Embryonic facial prominence (tissue), 1 donor: ENCODE measurements around the gene LDLRAD4.

Experiments
- DNase-seq: peaks from one replicate; pipeline ENCODE4 v3.0.0-alpha.2; 2016; ENCODE audit errors: extremely low spot score

Gene LDLRAD4

GRCh38 chr18:13428319-13428718 lies 209.8 kb downstream of the LDLRAD4 start:
- DNase-seq, result no peak

GRCh38 chr18:13429016-13429415 lies 210.5 kb downstream of the LDLRAD4 start:
- no peak for DNase-seq

- DNase-seq, result no peak
Measured at GRCh38 chr18:13429884-13430510, 211.4 kb downstream of the LDLRAD4 start.

- DNase-seq, result no peak
Measured at GRCh38 chr18:13430663-13431062, 212.1 kb downstream of the LDLRAD4 start.

GRCh38 chr18:13431886-13432285 lies 213.3 kb downstream of the LDLRAD4 start:
- no peak for DNase-seq

- DNase-seq, result no peak
Measured at GRCh38 chr18:13433125-13433524, 214.6 kb downstream of the LDLRAD4 start.

GRCh38 chr18:13433685-13434084 lies 215.1 kb downstream of the LDLRAD4 start:
- no peak for DNase-seq

GRCh38 chr18:13434854-13435253 lies 216.3 kb downstream of the LDLRAD4 start:
- no peak for DNase-seq

- no peak for DNase-seq
Measured at GRCh38 chr18:13435586-13436333, 217.2 kb downstream of the LDLRAD4 start.

GRCh38 chr18:13436576-13436975 lies 218.0 kb downstream of the LDLRAD4 start:
- DNase-seq, result no peak

GRCh38 chr18:13437034-13437433 lies 218.5 kb downstream of the LDLRAD4 start:
- no peak for DNase-seq

GRCh38 chr18:13437796-13438506 lies 219.4 kb downstream of the LDLRAD4 start:
- no peak for DNase-seq

- DNase-seq, result no peak
Measured at GRCh38 chr18:13438507-13439056, 220.0 kb downstream of the LDLRAD4 start.

GRCh38 chr18:13439461-13439860 lies 220.9 kb downstream of the LDLRAD4 start:
- DNase-seq, result no peak

GRCh38 chr18:13440277-13441248 lies 222.0 kb downstream of the LDLRAD4 start:
- no peak for DNase-seq

- DNase-seq, result no peak
Measured at GRCh38 chr18:13441736-13442135, 223.2 kb downstream of the LDLRAD4 start.

GRCh38 chr18:13442451-13442850 lies 223.9 kb downstream of the LDLRAD4 start:
- no peak for DNase-seq

GRCh38 chr18:13443552-13443951 lies 225.0 kb downstream of the LDLRAD4 start:
- no peak for DNase-seq

GRCh38 chr18:13444430-13445240 lies 226.1 kb downstream of the LDLRAD4 start:
- no peak for DNase-seq

- no peak for DNase-seq
Measured at GRCh38 chr18:13445241-13445897, 226.8 kb downstream of the LDLRAD4 start.
